Measurements from ENCODE around the gene DDOST.

Gene DDOST

DNA sequence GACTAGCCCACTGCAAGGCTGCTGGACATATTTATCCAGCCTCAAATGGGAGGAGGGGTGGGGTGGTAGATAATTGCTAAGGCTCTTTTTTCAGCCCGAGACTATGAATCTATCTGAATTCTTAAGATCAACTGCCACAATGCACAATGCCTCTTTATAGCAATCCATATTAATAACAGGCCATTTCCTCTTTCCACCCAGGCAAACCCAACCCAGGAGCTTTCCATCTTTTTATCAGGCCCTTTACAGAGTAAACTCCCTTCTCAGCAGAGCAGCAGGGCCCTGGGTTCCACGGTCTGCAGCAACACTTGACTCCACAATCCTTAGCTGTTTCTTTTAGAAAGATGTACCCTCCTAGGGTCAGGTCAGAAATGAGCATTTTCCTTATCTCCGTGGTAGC, 806 bp downstream of the DDOST start:
- DNase-seq (ENCODE audit: low spot score): no peak

DNA sequence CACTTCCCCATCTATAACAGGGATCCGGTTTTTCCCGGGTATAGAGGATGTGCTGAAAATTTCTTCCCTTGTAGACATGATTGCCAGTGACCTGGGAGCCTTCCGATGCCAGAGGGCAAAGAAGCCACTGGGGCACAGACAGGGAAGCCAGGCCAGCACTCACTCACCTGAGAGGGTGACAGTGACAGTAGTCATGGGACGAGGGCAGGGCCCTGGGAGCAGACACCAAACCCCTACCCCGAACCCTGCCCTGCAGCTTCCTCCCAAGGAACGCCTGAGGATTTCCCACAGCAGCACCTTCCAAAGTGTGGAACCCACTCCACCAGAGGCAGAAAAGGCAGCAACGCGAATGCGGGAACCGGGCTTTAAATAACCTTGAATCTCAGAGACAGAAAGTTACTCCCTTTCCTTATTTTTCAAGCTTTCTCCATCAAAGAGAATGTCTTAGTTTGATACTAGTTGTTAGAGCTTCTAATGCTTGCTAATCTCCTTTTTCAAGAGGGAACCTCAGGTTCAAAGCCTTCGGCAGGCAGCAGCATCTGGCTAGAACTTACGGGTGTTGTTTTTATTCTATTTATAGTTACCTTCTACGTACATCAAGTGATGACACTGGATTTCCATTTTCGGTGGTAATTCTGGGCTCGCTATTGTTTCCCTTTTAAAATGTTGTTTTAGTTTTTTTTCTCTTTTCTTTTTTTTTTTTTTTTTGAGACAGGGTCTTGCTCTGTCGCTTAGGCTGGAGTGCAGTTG, 2.8 kb downstream of the DDOST start:
- DNase-seq (ENCODE audit: low spot score): no peak

DNA sequence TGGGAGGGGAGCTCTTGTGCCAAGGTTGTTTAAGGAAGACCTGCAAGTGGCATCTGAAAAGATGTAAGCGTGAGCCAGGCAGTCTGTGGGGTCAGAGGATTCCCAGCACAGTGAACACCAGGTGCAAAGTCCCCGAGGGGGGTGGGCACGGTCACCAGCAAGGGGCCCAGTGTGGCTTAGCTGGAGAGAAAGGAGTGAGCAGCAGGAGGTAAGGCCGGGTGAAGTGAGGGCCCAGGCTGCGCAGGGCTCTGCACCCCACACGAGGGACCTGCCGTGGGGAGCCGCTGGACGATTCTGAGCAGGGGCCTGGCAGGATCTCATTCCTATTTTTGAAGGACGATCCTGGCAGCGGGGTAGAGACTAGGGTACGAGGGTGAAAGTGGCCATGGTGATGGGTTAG, 4.1 kb downstream of the DDOST start:
- no peak for DNase-seq (ENCODE audit: low spot score)

DNA sequence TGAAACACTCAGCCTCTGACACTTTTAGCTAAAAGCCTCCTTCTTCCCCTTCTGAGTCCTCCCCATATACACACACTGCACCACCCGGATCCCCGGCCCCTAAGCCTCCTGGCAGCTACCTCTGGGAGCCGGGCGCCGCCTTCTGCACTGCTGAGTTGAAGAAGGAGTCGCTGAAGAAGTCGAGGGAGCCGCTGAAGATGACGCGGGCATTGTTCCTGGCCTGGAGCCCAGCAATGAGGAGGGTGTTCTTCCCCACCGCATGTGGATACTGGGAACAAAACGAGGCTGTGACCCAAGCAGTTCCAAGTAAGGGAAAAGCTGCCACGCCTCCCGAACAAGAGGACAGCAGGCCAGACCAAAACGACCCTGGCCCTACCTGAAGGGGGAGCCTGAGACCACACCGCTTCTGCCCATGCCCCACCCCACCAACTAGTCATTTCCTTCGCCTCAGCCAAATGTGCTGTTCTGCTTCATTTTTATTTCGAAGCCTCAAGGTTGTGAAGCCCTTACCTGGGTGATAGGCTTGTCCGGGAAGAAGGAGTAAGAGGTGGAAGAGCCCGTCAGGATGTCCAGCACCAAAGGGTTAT, 7.0 kb downstream of the DDOST start:
- no peak for DNase-seq (ENCODE audit: low spot score)

DNA sequence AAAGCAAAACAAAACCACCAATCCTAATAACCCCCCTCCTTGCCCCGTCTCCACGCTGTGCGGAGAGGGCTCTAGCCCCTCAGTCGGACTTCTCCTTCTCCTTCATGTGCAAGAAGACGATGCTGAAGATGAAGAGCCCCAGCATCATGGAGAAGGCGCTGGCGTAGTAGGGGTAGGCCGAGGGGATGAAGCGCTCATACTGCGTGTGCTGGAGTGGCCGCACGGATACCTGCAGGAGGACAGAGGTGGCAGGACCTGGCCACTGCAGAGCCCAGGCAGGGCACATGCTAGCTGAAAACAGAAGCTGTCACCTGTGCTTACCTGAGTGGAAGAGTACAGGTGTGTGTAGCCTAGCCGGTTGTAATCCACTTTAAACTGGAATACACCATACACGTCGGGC, 8.9 kb downstream of the DDOST start:
- DNase-seq (ENCODE audit: low spot score): no peak

DNA sequence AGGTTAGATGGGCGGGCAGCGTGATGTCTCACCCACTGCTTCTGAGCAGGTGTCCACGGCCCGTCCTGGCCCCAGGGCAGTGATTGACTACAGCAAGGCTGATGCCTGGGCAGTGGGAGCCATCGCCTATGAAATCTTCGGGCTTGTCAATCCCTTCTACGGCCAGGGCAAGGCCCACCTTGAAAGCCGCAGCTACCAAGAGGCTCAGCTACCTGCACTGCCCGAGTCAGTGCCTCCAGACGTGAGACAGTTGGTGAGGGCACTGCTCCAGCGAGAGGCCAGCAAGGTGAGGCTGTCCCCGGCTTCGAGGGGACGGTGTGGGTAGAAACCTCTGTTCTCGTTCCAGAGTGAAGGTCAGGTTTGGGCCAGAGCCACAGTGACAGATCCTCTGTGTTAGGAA, 12.2 kb downstream of the DDOST start:
- no peak for DNase-seq (ENCODE audit: low spot score)

DNA sequence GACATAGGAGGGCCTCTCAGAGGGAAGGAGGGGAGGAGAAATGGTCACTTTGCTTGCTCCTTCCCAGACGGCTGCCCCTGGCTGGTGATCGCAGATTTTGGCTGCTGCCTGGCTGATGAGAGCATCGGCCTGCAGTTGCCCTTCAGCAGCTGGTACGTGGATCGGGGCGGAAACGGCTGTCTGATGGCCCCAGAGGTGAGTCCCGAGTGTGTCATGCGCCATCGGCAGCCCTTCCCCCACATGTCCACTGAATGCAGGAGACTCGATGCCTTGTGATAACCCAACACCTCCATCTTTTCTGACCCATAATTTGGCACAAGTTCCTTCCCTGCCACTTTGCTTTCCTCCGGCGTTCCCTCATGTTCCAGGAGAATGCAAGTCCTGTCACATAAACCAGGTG, 12.7 kb downstream of the DDOST start:
- no peak for DNase-seq (ENCODE audit: low spot score)

DNA sequence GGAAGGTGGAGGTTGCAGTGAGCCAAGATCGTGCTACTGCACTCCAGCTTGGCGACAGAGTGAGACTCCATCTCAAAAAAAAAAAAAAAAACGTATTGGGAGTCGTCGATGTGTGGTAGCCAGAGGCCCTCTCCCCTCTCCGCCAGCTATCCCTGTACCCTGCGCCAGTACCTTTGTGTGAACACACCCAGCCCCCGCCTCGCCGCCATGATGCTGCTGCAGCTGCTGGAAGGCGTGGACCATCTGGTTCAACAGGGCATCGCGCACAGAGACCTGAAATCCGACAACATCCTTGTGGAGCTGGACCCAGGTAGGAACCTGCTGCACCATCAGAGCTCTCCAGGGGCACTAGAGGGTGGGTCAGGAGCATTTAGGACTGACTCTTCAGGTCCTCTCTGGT, 15.8 kb downstream of the DDOST start:
- DNase-seq (ENCODE audit: low spot score): no peak

DNA sequence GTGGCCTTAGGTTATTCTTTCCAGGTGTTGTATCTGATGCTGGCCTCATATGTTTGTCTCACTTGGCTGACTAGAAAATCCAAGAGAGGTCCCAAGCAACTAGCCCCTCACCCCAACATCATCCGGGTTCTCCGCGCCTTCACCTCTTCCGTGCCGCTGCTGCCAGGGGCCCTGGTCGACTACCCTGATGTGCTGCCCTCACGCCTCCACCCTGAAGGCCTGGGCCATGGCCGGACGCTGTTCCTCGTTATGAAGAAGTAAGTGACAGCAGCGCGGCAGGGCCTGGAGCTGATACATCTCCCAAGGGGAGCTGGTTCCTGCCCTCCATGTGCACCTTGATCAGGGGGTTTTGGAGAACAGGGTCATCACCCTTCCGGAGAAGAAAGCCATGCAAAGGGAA, 16.8 kb downstream of the DDOST start:
- no peak for DNase-seq (ENCODE audit: low spot score)

DNA sequence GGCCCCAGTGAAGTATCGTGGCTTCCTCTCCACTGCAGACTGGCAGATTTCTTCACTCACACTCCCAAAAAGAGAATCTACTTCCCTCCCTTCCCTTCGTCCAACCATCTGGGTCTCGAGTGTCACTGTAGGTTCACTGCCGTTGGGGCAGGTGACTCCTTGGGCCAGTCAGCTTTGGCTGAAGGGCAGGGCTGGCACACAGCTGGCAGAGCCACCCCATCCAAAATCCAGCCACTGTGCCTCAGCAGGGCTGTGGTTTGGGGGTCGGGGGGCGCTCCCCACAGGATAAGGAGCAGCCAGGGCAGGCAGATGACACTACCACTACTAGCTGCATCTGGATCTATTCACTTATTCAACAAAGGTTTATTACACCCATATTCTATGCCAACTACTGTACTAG, 18.1 kb downstream of the DDOST start:
- no peak for DNase-seq (ENCODE audit: low spot score)

DNA sequence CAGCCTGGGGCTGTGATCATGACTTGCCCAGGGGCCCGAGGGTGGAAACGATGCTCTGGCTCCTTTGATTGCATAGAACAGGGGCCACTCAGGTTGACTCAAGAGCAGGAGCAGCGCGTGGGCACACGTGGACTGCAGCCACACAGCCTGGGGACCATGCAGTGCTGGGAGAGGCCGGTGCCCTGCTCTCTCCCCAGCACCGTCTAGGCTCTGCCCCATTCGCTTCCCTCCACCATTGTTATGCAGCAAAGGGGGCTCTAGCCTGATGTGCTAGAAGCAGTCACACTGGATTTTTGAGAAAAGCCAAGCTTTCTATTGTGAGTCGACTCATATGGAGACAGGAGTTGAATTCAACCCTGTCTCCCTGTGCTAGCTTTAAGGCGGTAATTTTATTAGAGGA, 19.2 kb downstream of the DDOST start:
- no peak for DNase-seq (ENCODE audit: low spot score)

DNA sequence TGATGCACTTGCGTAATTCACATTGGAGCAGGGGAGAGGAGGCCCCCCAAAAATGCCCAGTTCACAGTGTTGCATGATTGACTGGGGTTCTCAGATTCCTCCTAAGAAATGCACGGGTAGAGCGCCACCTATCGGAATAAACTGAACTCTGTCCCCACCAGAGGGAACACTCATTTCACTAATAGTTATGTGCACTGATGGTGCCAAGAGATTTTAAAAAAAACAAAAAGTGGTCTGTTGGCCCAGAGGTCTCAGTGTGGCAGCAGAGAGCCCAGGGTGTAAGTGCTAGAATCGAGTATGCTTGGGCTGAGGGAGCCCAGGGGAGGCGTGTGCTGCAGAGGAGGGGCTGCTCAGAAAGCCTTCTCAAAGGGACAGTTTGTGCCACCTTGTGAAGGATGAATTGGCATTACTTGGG, 21.0 kb downstream of the DDOST start:
- DNase-seq (ENCODE audit: low spot score): peak; percentile 61

DNA sequence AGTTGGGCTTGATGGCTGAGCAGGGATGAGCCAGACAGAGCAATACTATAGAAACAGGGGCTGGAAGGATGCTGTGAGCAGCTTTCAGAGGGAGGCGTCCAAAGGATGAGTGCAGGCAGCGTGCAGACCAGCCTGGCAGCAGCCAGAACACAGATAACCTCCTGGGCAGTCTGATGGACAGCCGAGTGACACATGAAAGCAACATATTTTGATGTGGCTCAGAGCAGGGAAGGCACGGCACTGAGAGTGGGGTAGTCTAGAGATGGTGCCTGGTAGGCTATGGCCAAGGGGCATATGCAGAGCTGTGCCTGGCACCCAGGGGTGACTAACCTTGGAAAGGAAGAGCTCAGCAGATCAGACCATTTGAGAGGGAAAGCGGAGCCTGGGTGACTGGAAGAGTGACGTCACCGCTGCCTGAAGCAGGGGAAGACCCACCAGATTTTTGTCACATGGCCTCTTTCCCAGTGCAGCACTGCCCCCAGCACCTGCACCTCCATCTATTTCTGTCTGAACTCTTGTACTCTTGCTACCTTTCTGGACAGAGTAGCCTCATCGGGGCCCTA, 24.3 kb downstream of the DDOST start:
- no peak for DNase-seq (ENCODE audit: low spot score)

DNA sequence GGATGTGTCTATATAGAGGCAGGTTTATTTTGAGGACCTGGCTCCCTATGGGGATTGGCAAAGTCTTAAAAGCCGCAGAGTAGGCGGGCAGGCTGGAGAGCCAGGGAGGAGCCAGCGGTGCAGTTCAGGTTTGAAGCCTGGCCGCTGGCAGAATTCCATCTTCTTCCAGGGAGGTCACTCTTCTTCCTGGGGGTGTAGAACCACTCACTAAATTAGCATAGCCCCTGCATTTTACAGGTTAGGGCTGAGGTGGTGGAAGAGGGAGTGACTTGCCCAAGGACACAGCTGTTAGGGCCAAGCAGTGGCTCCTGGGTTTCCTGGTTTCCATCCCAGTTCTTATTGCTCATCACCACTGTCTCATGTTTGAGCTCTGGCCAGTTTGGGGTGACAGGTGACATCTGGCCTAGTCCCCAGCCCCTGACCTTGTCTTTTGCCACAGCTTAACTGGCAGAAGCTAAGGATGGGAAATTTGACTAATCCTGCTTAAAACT, 26.5 kb downstream of the DDOST start:
- DNase-seq (ENCODE audit: low spot score): peak; percentile 62

DNA sequence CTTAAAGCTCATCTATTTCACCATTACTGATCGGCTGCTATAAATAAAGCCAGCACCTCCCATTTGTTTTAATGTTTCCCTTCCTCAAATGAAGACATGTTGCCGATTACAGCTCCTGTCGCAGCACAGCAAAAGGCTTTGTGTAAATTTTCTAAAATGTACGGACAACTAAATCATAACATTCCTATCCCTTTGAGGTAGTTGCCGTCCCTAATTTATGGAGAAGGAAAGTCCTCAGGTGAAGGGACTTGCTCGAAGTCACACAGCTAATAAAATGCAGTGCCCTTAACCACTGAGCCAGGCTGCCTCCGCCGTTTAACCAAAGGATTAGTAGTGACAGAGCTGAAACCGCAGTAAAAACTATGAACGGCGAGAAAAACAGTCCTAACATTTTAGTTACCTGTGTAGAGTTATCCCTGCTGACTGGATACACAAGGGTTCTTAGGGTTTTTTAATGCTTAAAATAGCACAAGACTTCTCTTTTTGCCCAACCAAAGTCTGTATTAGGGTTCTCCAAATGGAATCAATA, 27.0 kb downstream of the DDOST start:
- DNase-seq (ENCODE audit: low spot score): no peak

DNA sequence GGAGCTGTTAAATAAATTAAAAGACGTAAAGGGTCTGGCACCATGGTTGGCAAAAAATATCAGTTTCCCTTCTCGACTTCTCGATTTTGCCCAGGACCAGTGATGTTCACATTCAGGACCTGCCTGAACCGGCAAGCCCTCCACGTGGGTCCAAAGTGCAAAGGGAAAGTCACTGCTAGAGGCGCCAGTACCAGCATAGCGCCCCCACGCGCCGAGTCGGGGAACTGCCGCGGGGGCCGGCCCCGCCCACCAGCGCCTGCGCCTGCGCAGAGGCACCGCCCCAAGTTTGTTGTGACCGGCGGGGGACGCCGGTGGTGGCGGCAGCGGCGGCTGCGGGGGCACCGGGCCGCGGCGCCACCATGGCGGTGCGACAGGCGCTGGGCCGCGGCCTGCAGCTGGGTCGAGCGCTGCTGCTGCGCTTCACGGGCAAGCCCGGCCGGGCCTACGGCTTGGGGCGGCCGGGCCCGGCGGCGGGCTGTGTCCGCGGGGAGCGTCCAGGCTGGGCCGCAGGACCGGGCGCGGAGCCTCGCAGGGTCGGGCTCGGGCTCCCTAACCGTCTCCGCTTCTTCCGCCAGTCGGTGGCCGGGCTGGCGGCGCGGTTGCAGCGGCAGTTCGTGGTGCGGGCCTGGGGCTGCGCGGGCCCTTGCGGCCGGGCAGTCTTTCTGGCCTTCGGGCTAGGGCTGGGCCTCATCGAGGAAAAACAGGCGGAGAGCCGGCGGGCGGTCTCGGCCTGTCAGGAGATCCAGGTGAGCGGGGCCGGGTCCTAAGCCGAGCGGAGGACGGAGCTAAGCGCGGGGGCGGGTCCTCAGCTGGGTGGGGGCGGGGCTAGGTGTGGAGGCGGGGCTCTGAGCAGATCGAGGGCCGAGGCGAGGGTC, 27.7 kb downstream of the DDOST start, which contains the start of gene PINK1:
TSS of gene PINK1 (plus strand) at position 269 of the 875 bp plus-strand sequence. CDS start at position 360, 91 bp downstream.
- peak; percentile 96 for DNase-seq (ENCODE audit: low spot score)

DNA sequence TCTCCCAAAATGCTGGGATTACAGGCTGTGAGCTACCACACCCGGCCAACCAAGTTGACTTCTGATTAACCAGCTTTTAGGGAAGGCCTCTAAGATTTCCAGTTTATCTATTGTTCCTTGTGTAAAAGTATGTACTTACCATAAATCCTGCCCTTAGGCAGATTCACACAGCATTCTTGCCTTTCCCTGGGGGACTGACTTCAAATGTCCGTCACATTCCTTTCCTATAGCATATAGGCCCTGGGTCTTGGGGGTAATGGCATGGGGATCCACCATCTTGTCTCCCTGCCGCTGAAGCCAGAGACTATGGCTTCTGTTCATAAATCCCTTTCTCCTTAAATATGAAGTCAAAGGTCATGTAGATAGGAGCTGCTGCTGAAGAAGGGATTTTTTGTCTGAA, 28.8 kb downstream of the DDOST start:
- DNase-seq (ENCODE audit: low spot score): no peak

DNA sequence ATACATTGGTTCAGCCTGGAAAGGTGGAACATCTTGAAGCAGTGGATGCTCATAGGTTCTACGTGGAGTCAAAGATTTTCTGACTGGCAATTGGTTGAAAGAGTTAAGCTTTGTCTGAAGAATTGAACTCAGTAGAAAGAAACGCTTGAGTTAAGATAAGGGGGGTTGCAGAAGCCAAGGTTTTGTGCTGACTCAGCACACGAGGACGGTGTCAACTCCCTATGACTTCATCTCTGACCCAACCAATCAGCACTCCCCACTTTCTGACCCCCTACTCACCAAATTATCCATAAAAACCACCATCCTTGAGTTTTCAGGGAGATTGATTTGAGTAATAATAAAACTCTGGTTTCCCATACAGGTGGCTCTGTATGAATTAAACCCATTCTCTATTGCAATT, 30.4 kb downstream of the DDOST start:
- DNase-seq (ENCODE audit: low spot score): no peak

DNA sequence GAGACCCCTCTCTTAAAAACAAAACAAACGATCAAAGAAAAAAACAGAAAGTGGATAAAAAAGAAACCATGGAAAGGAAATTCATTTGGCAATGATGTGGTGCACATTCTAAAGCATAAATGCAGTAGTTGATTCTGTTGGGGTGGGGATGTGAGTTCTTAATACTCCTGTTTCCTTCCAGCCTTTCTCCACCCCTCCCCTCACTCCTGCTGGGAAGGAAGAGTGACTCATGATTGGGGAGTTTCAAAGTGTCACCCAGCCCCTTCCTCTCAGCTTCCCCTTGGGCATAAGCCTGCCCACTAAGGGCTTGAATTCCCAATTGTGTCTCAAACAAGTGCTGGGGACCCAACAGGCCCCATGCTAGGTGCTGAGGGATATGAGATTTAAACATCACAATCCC, 34.6 kb downstream of the DDOST start:
- DNase-seq (ENCODE audit: low spot score): no peak

DNA sequence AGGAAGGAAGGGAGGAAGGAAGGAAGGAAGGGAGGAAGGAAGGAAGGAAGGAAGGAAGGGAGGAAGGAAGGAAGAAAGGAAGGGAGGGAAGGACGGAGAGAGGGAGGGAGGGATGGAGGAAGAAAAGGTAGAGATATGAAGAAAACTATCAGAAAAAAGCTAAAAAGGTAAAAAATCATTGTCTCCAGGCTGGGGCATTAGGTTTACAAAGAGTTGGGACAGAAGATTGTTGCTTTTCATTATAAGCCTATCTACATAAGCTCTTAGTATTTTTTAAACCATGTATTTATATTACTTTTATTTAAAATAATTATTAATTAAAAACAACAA, 35.1 kb downstream of the DDOST start:
- no peak for DNase-seq (ENCODE audit: low spot score)

DNA sequence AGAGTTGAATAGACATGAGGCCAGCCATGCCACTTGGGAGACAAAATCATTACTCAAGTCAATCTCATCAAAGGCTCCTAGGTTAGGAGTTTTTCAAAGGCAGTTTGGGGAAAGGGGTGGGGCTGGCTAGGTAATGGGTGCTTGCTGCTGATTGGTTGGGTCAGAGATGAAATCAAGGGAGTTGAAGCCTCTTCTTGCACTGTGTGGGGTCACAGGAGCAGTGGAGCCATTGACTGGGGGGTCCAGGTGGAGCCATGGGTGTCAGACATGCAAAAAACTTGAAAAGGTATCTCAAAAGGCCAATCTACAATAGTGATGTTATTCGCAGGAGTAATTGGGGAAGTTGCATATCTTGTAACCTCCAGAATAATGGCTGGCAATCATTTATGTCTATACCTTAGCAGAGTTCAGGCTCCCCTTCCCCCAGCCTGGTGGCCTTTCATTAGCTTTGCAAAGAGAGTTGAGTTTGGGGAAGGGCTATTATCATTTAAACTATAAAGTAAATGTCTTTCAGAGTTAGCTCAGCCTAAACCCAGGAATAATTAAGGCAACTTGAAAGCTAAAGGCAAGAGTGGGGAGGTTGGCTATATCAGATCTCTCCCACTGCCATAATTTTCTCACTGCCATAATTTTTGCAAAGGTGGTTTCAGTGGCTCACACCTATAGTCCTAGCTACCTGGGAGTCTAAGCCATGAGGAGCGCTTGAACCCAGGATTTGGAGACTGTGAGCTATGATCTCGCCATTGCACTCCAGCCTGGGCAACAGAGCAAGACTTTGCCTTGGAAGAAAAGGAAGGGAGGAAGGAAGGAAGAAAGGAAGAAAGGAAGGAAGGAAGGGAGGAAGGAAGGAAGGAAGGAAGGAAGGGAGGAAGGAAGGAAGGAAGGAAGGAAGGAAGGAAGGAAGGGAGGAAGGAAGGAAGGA, 35.7 kb downstream of the DDOST start:
- no peak for DNase-seq (ENCODE audit: low spot score)

Data from ecto neural progenitor cell (in vitro differentiated cells).